GM20431 (cell line): ENCODE results near the gene HNRNPR.
"Not testable (repeated sequence)": the region's sequence is repeated elsewhere in the genome, so short reads cannot be mapped to it uniquely, and the experiment has no call there.

Source experiments
- in situ Hi-C: fragments of 300-500 bp; cut with MseI, MboI; formaldehyde crosslinking; loops from one replicate; pipeline ENCODE4 v1.15.0; 2020; ENCODE audit warnings: low sequenced_read_pairs; ENCODE audit not compliant: unreplicated experiment

HNRNPR gene

GRCh38 chr1:23263380-23263887 lies 80.7 kb downstream of the HNRNPR start:
- in situ Hi-C loops, result no loop called here

- in situ Hi-C loops, result not testable (repeated sequence)
Observed at GRCh38 chr1:23258082-23258481, 86.0 kb downstream of the HNRNPR start.

- in situ Hi-C loops, result not testable (repeated sequence)
Observed at GRCh38 chr1:23257371-23257770, 86.7 kb downstream of the HNRNPR start.
